Measurements from ENCODE around the gene NOS3.

NOS3 gene

GRCh38 chr7:151060416-151061212, 69.8 kb downstream of the NOS3 start:
- DNase-seq, result no peak

- no peak for DNase-seq
These were observed 70.6 kb downstream of the NOS3 start for GRCh38 chr7:151061213-151062110.

- DNase-seq, result no peak
These were observed 71.2 kb downstream of the NOS3 start for GRCh38 chr7:151062111-151062398.

- DNase-seq, result peak; percentile 34
These were observed 71.8 kb downstream of the NOS3 start for GRCh38 chr7:151062399-151063211.

GRCh38 chr7:151063212-151063561, 72.4 kb downstream of the NOS3 start:
- peak; percentile 29 for DNase-seq
